ENCODE measurements around the gene KHDC3L.

DNA sequence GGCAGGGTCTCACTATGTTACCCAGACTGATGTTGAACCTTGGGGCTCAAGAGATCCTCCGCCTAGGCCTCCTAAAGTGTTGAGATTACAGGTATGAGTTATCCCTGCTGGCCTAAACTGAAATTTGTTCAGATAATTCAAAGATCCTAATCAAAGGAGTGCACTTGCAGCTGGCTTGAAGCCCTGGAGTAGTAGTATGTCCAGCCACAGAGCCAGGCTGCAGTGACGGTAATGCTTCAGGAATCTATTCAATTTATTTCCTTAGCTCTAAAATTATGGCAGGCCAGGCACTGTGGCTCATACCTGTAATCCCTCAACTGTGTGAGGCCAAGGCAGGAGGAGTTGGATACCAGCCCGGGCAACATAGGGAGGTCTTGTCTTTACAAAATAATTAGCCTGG, 30.8 kb downstream of the KHDC3L start:
- TF ChIP-seq POLR2A (IDR thresholded peaks at IDR 0.05; ENCODE audit: low read length): no peak
- TF ChIP-seq GATA1 (IDR thresholded peaks at IDR 0.05; ENCODE audit: low read depth, low read length): no peak
